ENCODE results near the gene LGALSL.
A peak's percentile ranks its signal among the peaks of the same experiment; 100 is the strongest.
"Not testable (repeated sequence)": the region's sequence is repeated elsewhere in the genome, so short reads cannot be mapped to it uniquely, and the experiment has no call there.

LGALSL gene

DNA sequence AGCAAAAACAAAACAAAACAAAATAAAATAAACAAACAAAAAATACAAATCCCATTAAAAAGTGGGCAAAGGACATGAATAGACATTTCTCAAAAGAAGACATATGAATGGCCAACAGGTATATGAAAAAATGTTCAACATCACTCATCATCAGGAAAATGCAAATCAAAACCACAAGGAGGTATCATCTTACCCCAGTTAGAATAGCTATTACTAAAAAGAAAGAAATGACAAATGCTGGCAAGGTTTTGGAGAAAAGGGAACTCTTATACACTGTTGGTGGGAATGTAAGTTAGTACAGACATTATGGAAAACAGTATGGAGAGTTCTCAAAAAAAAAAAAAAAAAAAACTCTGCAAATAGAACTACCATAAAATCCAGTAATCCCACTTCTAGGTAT lies 8.0 kb upstream of the LGALSL start:
- DNase-seq, result not testable (repeated sequence)

DNA sequence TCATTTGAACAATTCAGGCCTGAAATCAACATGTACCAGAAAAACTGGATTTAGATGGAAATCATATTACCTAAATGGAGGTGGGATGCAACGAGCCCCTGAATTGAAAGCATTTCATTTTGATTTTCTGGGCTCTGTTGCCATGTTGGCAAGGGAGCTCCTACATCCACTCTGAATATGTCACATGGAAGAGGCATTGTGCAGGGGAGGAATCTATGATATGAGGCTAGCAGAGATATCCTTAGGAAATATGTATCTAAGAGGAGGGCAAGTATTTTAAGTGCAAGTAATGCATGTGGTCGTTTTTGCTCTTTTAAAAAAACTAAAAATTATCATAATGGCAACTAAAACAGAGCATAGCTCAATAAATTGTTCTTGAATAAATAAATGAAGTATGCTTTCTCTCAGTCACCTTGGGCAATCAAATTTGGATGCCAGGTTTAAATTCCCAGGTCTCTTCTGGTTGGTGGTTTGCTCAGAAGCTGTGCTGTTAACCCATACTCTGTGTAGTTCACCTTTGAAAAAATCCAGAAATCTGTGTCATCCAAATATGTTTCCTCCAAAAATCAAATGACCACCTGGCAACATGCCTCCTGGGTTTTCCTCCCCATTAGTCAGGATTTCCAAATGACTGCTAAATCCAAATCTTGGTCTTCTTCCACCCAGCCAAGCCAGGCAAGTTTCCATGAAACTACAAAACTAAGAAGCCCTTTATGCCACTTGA lies 6.5 kb upstream of the LGALSL start:
- DNase-seq, result no peak

GRCh38 chr2:64448041-64448426 lies 5.9 kb upstream of the LGALSL start:
- peak; percentile 42 to 44 for DNase-seq

DNA sequence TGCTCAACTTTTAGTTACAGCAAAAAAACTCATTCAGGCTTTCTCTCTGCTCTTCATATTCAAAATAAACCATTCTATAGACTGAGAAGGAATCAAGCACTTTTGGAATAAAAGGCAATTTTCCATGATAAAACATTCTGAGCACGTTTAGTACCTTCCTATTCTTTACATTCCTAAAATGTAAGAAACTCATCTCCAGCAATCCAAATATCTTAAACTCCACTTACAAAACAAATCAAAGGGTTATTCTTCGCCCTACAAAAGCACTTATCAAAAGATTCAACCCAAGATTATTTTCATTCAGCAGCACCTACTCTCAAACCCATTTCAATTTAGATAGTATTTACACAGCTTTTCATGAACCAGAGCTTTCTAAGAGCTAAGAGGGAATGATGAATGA lies 2.9 kb upstream of the LGALSL start:
- no peak for DNase-seq

DNA sequence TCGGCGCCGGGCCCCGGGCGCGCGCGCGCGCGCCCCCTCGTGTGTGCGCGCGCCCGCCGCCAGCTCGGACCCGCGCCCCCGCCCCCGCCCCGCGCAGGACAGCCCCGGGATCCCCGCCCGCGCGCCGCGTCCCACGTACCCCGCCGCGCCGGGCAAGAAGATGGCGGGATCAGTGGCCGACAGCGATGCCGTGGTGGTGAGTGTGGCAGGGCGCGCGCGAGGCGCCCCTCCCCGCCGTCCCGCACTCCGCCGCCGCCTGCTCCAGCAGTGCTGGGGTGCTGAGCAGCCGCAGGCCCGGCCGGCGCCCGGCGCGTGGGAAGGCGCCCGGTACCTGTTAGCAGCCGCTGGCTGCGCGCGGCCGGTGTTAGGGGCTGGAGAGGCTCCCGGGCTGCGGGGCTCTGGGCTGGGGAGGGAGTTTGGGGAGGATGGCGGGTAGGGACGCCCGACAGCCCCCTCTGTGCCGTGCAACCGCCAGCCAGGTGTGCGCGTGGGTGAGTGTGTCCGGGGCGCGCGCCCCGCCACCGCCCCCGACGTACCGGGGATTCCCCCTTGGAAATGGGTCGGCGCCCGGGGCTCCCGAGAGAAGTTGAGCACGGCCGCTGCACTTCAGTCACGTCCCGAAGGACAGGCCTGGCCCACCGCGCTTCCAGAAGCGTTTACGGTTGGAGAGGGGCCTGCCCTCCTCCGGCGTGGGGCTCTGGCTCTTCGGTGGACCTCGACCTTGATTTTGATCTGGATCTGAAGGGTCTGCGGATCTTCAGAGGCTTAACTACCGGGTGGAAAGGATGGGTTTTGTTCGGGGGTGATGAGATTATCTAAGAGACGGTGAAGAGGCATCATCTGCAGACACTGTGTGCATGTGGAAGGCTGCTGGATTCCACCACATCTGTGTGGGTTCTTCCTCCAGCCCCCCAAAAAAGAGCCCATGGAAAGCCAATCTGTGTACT lies 697 bp downstream of the LGALSL start:
- DNase-seq, result peak in 1 of 2 donors; percentile 70

DNA sequence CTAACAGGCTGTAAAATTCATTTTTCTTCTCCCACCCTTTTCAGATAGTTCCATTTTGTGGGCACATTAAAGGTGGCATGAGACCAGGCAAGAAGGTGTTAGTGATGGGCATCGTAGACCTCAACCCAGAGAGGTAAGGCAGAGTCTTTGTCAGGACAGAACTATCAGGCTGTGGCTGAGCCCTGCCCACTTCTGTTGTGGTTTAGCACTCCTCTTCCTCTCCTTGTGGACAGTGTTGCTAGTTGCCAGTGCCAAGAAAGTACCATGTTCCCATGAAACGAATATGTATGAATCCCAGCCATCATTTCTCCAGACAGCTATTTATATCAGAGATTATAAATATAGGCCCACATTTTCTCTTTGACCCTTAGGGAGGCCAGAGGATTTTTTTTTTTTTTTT lies 1.6 kb downstream of the LGALSL start:
- no peak for DNase-seq

DNA sequence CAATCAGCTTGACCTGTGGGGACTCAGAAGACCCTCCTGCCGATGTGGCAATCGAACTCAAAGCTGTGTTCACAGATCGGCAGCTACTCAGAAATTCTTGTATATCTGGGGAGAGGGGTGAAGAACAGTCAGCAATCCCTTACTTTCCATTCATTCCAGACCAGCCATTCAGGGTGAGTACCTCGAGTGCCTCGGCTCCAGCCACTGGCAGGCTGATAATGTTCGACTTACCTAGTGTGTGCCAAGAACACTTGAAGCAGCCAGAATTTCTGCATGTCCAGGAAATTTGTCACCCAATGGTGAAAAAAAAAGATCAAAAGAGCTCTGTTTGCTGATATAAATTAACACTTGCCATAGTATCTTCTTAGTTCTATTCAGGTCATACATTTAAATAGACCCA lies 2.3 kb downstream of the LGALSL start:
- no peak for DNase-seq

- DNase-seq, result peak in 1 of 2 donors; percentile 21
Observed at GRCh38 chr2:64457524-64457923, 3.6 kb downstream of the LGALSL start.

GRCh38 chr2:64459575-64459974 lies 5.6 kb downstream of the LGALSL start:
- no peak for DNase-seq

DNA sequence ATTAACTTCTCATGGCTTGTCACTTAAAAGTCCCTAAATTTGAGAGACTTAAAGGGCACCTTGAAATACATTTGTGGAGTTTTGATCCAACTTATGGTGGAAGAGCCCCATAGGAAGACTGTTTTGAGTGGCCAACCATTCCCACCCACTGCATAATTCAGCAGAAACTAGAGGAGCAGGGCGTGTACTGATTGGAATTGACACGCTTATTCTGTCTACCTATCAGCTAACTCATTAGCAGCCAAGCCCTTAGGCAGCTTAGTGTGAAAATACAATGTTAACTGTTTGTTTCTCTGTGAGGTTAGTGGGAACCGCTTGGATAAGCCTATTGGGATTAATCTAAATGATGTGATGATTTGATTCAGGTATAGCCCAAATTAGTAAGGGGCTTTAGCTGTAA lies 6.4 kb downstream of the LGALSL start:
- no peak for DNase-seq

GRCh38 chr2:64461271-64462058 lies 7.5 kb downstream of the LGALSL start:
- DNase-seq, result no peak

GRCh38 chr2:64462171-64462570 lies 8.2 kb downstream of the LGALSL start:
- DNase-seq, result no peak

- no peak for DNase-seq
Observed at GRCh38 chr2:64462940-64463700, 9.2 kb downstream of the LGALSL start.

DNA sequence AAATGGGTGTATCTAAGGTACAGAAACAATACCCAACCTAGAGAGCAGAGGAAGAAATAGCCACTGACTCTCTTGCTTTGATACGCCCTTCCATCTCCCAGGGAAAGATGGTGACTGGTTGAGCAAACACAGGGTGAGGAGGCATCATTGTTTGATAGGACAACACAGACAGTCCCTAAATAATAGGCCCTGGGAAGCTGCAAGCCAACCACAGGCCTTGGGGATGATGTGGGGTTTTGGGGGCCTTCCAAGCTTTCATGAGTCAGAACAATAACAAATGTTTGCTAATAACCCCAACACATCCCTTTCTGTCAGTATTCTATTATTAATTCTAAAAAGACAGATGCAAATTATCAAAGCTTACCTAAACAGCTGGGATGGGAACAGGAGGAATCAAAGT lies 9.8 kb downstream of the LGALSL start:
- DNase-seq, result peak in 1 of 2 donors; percentile 56

GRCh38 chr2:64466478-64467085 lies 12.6 kb downstream of the LGALSL start:
- DNase-seq, result no peak

DNA sequence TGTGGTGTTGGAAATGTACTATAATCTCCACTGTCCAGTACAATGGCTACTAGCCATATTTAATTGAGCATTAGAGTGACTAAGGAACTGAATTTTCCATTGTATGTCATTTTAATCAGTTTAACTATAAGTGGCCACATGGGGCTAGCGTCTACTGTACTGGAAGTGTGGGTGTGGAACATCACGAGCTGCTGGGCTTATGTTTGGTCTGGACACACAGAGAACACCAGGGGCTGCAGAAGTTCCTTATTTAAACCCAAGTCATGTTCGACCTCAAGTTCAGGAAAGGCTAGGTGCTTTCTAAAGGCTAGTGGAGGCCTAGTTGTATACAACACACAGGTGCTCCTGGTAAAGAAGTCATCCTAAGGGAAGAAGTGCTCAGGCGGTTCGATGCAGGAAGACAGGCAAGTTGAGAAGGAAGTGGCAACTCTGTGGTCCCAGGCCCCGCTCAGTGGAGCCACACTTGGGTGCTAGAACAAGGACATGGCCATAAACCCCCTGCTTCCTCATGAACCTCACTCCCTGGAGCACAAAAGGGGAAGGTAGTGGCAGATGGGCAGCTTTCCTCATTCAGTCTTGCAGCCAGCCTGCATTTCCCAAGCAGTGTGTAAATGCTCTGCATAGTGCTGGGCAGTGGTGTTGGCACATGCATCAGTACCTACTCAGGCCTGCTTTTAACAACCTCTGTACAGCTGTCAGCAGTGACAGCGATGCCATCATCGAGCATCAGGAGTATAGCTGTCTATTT lies 13.3 kb downstream of the LGALSL start:
- peak; percentile 29 to 41 for DNase-seq

DNA sequence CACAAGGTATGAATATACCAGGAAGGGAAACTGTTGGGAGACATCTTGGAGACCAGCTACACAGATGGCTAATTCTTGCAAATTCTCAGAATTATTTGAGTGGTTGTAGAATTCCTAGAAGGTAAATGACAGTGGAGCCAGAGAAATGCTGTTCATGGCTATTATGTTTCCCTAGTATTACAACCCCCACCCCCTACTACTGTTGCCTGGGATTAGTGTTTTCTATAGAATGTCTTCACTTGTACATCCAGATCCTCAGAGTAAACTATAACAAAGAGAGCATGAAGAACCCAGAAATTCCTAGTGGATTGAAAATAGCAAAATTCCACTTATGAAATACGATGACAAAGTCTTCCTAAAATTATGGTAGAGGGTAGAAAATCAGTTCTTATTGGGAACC lies 15.3 kb downstream of the LGALSL start:
- no peak for DNase-seq

- DNase-seq, result no peak
Observed at GRCh38 chr2:64470071-64470470, 16.1 kb downstream of the LGALSL start.

- no peak for DNase-seq
Observed at GRCh38 chr2:64470766-64471295, 16.9 kb downstream of the LGALSL start.

- no peak for DNase-seq
Observed at GRCh38 chr2:64471600-64471999, 17.6 kb downstream of the LGALSL start.

- DNase-seq, result no peak
Observed at GRCh38 chr2:64472881-64473280, 18.9 kb downstream of the LGALSL start.

Data from hippocampal formation (tissue), 2 donors.